Measurements from ENCODE around the gene TEKTIP1.

TEKTIP1 gene

DNA sequence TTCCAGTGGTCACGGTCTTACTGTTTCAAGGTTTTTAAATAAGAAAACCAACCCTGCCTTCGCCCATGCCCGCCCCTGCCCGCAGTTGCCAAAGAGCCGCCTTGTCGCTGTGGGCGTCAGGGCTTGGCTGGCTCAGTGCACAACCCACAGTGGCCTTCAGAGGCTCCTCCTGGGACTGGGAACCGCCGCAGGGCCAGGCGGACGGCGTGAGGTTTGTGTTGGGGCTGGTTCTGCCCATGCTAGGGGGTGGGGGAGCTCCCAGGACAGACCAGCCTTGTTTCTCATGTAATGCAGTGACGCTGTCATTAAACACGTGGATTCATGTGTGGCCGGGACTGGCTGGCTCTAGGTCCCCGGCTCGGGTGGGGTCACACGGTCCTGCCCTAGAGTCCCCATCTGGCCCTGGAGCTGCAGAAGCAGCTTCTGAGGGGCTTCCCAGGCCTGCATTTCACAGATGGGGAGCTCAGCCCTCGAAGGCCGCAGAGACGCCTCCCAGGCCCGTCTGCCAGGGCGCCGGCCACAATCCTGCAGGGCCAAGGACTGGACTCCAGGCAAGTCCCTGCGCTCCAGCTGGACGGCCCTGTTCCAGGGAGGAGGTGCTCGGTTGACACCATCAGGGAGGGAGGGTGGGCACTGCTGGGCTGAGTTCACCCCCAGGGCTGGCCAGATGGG lies 2.4 kb upstream of the TEKTIP1 start:
- no peak for DNase-seq (ENCODE audit: low read depth in 4 of 4, low spot score in 1 of 4)

DNA sequence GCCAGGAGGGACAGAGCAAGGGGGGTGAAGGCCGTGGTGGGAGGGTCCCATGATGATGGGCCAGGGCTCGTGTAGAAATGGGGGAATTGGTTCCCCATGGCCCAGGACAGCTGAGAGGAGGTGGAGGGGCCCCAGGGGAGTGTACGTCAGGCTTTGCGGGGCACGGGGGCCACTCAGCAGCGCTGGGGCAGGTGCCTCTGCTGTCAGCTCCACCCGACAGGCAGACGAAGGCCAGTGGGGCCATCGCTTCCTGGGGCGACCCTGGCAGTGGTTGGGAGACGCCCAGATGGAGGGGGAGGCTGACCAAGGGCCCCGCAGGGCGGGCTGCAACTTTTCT lies 1.9 kb upstream of the TEKTIP1 start:
- DNase-seq (ENCODE audit: low read depth in 4 of 4, low spot score in 1 of 4), result no peak

DNA sequence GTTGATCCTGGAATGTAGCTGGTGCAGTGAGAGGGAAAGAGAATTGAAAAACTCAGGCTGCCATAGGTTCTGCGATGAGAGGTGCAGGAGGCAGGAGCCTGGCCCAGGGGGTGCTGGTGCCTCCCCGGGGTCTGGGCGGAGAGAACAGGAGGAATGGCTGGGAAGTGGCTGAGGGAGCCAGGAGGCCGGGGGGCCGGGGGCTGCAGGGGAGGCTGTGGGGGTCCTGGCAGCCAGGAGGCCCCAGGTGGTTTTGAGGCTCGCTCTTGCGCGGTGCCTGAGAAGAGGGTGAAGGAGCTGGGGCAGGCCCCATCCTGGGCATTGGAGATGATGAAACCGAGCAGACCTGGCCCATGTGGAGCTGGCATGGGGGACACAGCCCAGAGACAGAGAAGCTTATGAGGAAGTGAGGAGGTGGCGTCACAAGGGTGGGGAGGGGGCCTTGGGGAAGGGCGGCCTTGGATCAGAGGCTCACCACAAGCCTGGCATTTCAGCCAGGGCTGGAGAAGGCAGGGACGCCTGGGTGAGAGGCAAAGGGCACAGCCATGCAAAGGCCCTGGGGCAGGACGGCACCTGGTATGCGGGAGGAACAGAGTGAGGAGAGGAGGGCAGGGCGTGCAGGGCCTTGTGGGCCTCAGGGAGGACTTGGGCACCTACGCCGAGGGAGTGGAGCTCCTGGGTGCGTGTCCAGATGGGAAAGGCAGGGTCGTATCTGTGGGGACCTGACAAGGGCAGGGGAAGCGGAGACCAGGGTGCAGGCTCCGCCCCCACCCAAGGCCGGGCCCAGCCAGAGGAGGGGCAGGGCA lies 1.3 kb upstream of the TEKTIP1 start:
- no peak for DNase-seq (ENCODE audit: low read depth in 4 of 4, low spot score in 1 of 4)

DNA sequence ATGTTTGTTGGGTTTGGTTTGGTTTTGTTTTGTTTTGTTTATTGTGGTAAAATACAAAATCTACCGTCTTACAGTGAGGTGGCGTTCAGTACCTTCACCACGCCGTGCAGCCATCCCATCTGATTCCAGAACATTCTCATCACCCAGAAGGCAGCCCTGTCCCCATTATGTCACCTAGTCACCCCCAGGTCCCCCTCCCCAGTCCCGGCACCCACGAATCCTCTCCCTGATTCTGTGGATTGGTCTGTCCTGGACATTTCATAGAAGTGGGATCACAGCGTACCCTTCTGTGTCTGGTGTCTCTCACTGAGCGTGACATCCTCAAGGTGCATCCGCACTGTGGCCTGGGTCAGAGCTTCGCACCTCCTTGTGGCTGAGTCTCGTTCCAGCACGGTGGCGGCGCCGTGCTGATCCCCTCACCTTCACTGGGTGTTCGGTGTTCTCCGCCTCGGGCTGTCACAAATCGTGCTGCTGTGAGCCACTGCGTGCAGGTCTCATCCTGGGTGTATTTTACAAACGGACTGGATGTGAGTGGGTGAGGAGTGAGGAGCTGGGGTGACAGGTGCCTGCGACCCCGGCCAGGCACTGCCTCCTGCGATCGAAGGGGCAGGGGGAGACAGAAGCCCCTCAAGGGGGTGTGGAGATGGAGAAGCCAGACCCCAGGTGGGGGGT lies 580 bp upstream of the TEKTIP1 start:
- DNase-seq (ENCODE audit: low read depth in 4 of 4, low spot score in 1 of 4), result no peak

DNA sequence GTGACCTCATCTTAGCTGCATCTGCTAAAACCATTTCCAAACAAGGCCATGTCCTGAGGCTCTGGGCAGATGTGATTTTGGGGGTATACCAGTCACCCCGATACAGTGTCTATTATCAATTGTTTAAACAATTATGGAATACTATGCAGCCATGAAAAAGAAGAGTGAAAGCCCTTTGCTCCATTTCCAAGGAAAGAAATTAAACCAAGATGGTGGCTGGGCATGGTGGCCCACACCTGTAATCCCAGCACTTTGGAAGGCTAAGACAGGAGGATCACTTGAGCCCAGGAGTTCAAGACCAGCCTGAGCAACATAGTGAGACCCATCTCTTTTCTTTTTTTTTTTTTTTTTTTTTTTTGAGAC lies 763 bp downstream of the TEKTIP1 start:
- no peak for DNase-seq (ENCODE audit: low read depth in 4 of 4, low spot score in 1 of 4)

DNA sequence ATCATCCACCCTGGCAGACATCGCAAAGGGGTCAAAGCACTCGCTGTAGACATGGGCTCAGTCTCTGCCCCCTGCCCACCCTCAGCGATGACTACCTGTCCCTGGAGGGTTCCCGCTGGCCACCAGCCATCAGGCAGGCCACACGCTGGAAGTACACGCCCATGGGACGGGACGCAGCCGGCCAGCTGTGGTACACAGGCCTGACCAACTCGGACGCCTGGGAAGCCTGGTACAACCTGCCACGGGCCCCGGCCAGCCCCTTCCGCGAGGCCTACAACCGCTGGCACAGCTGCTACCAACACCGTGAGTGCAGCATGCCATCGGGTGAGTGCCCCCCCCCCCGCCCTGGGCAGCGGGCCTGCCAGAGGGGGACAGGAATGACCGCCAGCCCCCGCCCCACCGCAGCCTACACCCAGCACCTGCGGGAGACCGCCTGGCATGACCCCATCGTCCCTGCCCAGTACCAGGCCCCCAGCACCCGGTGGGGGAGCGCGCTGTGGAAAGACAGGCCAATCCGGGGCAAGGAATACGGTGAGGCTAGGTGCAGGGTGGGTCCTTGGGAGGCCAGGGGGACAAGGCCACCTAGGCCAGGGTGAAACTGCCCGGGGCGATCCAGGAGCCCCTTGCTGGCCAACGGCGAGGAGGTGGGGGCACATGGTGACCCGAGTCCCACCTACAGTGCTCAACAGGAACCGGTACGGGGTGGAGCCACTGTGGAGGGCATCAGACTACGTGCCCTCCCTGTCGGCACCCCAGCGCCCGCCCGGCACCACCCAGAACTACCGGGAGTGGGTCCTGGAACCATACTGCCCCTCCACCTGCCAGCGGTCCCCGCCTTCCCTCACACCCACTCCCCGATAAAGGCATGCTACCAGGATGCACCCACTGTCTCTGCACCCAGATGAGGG lies 4.4 kb downstream of the TEKTIP1 start:
- DNase-seq (ENCODE audit: low read depth in 4 of 4, low spot score in 1 of 4), result no peak

DNA sequence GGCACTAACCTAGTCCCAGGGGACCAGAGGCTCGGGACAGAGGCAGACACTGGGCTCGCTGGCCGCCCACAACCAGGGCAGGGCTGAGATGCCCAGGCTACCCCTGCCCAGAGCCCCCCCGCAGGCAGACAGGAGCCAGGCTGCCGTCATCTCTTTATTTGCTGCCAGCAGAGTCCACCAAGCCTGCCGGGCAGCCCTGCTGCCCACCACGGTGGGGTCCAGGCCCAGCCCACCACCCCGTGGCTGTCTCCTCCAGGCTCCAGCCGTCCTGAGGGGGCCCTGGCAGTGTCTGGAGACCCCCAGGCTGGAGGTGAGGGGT lies 5.0 kb downstream of the TEKTIP1 start:
- DNase-seq (ENCODE audit: low read depth in 4 of 4, low spot score in 1 of 4), result no peak

DNA sequence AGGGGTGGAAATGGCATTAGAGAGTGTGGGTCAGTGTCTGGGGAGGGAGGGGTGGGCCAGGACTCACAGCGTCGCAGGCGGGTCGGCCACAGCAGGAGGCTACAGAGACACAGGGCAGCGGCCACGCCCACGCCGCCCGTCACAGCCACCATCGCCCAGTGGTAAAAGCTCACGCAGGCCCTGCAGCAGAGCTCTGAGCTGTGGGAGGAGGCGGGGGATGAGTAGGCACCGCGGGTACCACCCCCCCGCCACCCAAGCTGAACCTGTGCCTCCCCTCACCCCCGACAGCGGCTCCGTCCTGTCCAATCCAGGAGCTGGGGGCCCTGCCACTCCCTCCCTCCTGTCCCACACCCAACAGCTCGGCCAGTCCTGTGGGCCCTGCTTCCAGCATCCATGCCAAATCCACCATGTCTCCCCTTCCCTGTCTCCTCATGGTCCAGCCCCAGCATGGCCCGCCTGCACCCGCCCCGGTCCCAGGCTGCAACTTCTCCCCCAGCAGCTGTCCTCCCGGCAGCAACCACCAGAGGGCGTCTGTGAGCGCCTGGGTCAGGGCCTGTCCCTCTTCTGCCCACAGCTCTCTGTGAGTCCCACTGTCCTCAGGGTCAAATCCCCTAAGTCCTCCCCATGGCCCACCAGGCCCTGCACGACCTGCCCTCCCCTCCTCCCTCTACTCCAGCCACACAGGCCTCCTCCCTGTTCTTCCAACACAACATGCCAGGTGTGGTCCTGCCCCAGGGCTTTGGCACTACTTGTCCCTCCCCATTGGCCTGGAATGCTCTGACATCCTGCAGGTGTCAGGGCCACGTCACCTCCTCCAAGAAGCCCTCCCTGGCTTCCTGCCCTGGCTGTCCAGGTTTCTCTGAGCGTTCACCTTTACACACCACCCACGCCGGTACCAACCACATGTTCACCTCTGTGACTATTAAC lies 6.0 kb downstream of the TEKTIP1 start:
- peak; percentile 63 to 83 (median 68) for DNase-seq (ENCODE audit: low read depth in 4 of 4, low spot score in 1 of 4)

DNA sequence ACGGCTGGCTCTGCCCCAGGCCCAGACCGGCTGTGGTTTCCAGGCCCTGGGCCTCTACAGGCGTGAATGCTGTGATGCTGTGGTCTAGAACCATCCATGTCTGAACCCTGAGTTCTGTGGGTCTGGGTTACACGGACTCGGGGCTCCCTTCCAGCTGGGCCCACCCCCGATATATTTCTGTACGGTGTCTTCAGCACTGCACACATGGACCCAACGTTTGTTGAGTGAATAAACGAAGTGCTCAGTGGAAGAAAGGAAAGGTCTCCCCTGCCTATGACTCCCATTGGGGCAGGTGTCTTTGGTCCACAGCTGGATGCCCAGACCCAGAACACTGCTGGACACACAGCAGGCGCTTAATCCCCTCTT lies 6.7 kb downstream of the TEKTIP1 start:
- no peak for DNase-seq (ENCODE audit: low read depth in 4 of 4, low spot score in 1 of 4)

DNA sequence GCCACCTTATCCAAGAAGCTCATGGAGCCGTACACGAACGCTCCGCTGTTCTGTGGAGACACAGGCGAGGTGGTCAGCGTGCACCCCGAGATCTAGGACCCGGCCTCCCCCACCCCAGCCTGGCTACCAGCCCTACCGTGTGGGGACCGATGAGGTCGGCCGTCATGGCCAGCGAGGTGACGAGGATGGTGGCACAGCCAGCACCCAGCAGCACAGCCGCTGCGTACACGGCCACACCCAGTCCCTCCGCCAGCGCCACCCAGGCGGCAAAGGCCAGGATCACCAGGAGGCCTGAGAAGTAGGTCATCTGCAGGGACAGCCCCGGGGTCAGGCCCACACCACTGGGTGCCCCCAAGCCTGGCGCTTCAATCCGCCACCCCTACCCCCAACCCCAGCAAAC lies 7.1 kb downstream of the TEKTIP1 start:
- DNase-seq (ENCODE audit: low read depth in 4 of 4, low spot score in 1 of 4), result no peak

DNA sequence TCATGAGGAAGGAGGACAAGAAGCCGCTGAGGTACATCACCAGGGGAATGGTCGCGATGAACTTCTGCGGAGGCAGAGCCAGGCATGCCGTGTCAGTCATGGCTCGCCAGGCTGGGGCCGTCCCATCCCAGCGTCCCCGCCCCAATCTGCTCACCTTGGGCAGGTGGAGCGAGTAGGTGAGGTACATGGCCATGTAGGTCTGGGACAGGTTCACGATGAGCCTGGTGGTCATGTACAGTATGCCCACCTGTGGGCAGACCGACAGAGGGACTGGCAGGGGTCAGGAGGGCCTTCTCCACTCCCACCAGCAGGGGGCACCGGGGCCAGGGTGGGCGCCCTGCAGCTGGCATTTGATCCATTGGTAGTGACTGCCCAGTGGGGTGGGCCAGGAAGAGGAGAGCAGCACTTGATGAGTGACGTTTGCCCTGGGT lies 8.3 kb downstream of the TEKTIP1 start:
- peak in 1 of 4 experiments; percentile 33 for DNase-seq (ENCODE audit: low read depth in 4 of 4, low spot score in 1 of 4)

DNA sequence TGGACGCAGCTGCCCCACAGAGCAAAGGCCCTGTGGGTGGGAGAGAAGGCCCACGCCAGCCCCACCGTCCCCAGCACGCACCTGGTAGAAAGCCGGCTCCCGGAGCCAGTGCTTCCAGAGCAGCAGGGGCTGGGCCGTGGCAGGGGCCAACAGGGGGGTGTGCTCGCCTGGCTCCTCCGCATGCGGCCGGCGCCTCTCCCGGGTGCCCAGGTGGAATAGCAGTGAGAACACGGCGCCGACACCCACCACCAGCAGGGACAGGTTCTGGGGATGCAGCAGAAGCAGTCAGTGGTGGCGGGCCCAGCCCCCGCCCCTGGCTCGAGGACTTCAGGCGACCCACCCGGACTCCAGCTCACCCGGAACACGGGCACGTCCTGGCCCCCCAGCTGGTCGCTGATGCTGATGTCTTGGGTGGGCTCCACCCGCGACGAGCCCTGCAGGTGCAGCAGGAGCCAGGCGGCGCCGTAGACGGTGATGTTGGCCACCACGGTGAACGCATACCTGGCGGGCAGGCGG lies 8.9 kb downstream of the TEKTIP1 start:
- DNase-seq (ENCODE audit: low read depth in 4 of 4, low spot score in 1 of 4), result no peak

DNA sequence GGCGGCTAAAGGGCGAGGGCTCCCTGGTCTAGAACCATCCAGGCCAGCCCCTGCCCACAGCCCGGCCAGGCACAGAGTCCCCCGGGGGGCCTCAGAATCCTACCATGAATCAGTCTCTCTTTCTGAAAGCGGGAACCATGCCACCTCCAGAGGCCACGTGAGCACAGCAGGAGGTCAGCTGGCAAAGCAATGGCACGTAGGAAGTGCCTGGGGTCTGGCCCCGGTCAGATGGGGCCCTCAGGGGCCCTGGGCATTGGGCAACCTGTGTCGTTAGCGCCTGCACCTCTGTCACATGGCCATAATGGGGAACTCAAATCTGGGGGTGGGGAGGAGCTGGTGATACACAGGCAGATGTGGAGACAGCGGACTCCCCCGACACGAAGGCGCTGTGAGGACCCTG lies 9.6 kb downstream of the TEKTIP1 start:
- DNase-seq (ENCODE audit: low read depth in 4 of 4, low spot score in 1 of 4), result no peak

DNA sequence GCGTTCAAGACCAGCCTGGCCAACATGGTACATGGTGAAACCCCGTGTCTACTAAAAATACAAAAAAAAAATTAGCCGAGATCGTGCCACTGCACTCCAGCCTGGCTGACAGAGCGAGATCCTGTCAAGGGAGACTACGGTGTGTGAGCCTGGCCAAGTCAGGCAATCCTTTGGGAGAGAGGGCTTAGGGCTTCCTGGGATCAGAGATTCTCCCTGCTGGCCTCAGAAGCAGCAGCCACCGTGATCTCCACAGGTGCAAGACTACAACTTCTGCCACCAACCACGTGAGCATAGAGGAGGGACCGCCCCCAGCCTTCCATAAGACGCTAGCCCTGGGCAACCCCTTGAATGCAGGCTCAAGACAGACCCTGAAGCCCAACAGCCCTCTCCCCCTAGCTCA lies 10.8 kb downstream of the TEKTIP1 start:
- DNase-seq (ENCODE audit: low read depth in 4 of 4, low spot score in 1 of 4), result no peak

DNA sequence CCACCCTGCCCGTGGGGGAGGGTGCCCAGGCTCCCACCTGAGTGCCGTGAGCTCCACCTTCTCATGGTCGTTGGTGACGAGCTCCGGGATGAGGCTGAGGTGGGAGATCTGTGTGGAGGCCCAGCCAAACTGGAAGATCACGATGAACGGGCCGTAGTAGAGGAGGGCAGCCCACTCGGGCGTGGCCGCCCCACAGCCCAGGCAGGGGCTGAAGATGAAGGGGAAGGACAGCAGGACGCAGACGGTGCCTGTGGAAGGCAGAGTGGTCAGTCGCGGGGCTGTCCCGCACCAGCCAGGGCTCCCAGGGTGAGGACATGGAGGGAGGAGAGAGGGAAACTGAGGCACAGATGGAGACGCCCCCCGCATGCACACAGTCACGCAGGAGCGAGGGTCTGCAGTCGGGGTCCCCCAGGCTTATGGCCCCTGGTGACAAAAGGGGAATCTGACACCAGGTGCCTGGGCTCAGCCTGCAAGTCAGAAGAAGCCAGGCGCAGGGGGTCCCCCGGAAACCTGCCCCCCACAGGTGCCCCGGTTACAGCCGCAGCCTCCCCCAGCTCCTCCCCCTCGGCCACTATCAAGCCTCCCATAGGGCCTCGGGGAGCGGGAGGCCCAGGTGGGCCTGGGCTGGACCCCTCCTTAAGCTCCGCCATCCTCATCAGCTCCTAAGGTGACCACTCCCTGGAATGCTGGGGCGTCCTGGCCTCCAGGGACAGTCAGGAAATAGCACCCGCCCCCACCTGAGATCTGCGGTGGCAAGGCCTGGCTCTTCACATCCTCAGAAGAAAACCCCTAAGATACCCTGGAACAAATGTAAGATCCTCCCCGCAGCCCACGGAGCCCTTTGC lies 12.2 kb downstream of the TEKTIP1 start:
- no peak for DNase-seq (ENCODE audit: low read depth in 4 of 4, low spot score in 1 of 4)

DNA sequence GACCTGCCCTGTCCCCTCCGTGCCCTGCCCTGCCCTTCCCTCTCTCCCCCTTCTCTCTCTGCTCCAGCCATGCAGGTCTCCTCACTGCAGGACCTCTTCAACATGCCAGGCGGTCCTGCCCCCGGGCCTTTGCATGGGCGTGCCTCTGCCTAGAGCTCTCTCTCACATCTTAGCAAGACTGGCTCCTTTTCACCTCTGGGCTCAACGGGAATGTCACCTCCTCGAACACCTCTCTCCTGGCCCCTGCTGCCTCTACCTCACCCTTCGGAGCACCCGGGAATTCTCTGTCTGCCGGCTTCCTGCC lies 12.8 kb downstream of the TEKTIP1 start:
- DNase-seq (ENCODE audit: low read depth in 4 of 4, low spot score in 1 of 4), result no peak

DNA sequence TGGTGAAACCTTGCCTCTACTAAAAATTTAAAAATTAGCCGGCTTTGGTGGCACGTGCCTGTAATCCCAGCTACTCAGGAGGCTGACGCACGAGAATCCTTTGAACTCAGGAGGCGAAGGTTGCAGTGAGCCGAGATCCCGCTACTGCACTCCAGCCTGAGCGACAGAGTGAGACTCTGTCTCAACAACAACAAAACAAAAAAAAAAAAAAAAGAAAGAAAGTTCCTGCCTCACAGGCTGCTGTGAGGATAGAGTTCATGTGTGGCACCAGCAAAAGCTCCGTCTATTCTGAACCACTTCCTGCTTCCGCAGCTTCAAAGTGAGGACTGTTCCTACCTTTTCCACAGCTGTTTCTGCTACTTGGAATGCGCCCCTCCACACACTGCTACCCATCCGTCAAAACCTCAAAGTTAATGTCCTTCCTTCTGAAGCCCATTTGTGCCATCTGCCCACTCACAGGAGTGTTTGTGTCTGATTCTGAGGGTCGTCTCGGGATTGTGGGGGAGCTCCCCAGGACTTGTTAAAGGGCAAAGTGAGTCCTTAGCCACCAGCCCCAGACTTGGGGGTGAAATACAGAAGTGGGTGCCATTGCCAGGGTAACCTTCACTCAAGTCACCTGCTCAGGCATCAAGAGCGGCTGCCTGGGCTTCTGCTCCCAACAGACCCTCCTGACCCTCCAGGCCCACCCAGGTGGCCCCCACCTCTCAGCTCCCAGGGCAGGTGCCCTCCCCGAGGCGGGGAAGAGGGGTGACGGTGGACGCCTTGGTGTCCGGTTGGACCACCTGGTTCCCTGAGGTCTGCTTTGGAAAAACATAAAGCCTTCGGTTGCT lies 15.5 kb downstream of the TEKTIP1 start:
- DNase-seq (ENCODE audit: low read depth in 4 of 4, low spot score in 1 of 4), result no peak

DNA sequence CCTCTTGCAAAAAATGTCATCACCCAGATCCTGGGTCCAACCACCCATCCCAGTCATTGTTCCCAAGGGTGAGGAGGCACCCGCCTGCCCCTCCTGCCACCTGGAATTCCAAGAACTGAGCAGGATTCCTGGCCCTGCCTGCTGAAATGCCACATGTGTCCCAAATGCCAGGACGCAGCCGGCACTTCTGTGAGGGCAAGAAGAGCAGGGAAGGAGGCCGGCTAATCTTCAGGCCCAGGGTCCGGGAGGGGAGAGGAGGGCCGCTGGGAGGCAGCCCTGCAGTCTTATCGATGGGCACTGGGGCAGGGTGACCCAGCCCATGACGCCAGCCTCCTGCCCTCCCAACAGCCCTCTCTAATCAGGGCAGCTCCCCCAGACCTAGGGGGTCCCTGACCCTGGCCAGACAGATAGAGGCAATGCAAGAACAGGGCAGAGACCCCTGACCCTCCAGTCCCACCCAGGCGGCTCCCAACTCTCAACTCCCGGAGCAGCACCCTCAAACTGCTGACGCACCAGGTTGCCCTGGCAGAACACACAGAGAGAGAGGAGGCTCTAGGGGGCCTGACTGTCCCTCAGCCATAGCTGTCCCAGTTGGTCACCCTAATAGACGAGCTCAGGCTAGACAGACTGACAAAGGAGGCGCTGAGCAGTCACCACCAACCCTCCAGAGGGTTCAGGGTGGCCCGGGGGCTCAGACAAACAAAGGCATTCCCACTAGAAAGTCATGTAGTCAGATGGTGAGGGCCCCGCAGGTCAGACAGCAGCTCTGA lies 16.9 kb downstream of the TEKTIP1 start:
- no peak for DNase-seq (ENCODE audit: low read depth in 4 of 4, low spot score in 1 of 4)
